Large intestine (tissue), 3 donors: Measurements from ENCODE around the gene VSX2. TPM values are rescaled to one million over a fixed set of nuclear protein-coding genes. Genes with fewer than 3 reads are reported as not detected.
"Not testable (repeated sequence)": the region's sequence is repeated elsewhere in the genome, so short reads cannot be mapped to it uniquely, and the experiment has no call there.

Source experiments
- DNase-seq, 2 donors: peaks; one replicate each; pipeline versions ENCODE4 v3.0.0 to v3.0.0-alpha.2; 2013
- H3K27ac ChIP-seq: one replicate; pipeline ENCODE4 v1.5.1; 2013; ENCODE audit warnings: low read length
- H3K27me3 ChIP-seq: 2 replicates; pipeline ENCODE4 v1.6.1; 2013; ENCODE audit warnings: low read length; ENCODE audit not compliant: control insufficient read depth, insufficient read depth
- H3K36me3 ChIP-seq: 2 replicates; pipeline ENCODE4 v1.6.1; 2013; ENCODE audit warnings: low read length; ENCODE audit not compliant: control insufficient read depth, insufficient read depth
- H3K4me1 ChIP-seq: one replicate; pipeline ENCODE4 v1.6.1; 2013; ENCODE audit warnings: low read length; ENCODE audit not compliant: control insufficient read depth, insufficient read depth
- H3K4me3 ChIP-seq: one replicate; pipeline ENCODE4 v1.5.1; 2013; ENCODE audit warnings: low read length
- H3K9me3 ChIP-seq: one replicate; pipeline ENCODE4 v1.6.1; 2013; ENCODE audit warnings: mild to moderate bottlenecking, low read depth, low read length, moderate library complexity; ENCODE audit not compliant: control insufficient read depth
- WGBS: methylation state at CpG from one replicate; pipeline ENCODE4 v1.1.5; 2013; ENCODE audit warnings: low lambda C conversion rate; ENCODE audit not compliant: insufficient coverage; 5-methylcytosine and 5-hydroxymethylcytosine counted together
- polyA plus RNA-seq: library from polyadenylated mRNA; unstranded; fragments of 120-200 nt; gene quantifications from one replicate; pipeline ENCODE4 v1.2.1, GENCODE V29; 2013

VSX2 gene
- polyA plus RNA-seq, 1 donor = not detected

GRCh38 chr14:74259513-74259912, 20.3 kb downstream of the VSX2 start:
- Histone ChIP-seq H3K4me1 (peaks cover 10% of the 10 kb centered on the region), H3K36me3 (no peaks in the 10 kb centered on the region), H3K27me3 (peaks cover 26% of the 10 kb centered on the region), H3K27ac (no peak overlapping the region), H3K9me3 (peaks cover 3% of the 10 kb centered on the region), H3K4me3 (no peak overlapping the region)
- WGBS = no CpG with 5 or more reads among the region's 12 CpGs
- no peak for DNase-seq

DNA sequence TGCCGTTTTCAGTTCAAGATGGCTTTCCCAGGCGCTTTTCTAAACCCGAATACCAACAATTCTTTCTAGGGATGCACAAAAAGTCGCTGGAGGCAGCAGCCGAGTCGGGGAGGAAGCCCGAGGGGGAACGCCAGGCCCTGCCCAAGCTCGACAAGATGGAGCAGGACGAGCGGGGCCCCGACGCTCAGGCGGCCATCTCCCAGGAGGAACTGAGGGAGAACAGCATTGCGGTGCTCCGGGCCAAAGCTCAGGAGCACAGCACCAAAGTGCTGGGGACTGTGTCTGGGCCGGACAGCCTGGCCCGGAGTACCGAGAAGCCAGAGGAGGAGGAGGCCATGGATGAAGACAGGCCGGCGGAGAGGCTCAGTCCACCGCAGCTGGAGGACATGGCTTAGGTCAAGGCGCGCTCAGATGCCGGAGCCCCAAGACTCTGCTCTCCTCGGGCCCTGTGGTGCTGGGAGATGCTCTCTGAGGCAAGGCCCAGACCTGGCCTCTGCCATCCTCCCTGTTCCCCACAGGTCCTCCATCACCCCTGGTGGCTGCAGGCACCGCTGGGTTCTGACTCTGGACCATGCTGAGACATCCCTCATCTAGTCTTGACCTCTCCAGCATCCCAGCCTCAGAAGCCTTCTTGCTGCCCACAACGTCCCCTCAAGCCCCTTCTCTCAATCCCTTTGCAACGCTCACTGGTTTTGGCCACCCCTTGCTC, 21.4 kb downstream of the VSX2 start:
- Histone ChIP-seq H3K4me1 (peaks cover 10% of the 10 kb centered on the region), H3K27me3 (peaks cover 26% of the 10 kb centered on the region), H3K4me3 (no peak overlapping the region), H3K36me3 (no peaks in the 10 kb centered on the region), H3K27ac (no peak overlapping the region), H3K9me3 (peaks cover 3% of the 10 kb centered on the region)
- WGBS = 72% methylated on average over 2 of the region's 29 CpGs
- DNase-seq = no peak

- H3K4me3 ChIP-seq = no peak overlapping the region
- peaks cover 3% of the 10 kb centered on the region for H3K9me3 ChIP-seq
- DNase-seq = no peak
- H3K4me1 ChIP-seq = peaks cover 10% of the 10 kb centered on the region
- H3K27me3 ChIP-seq = peaks cover 26% of the 10 kb centered on the region
- H3K27ac ChIP-seq = no peak overlapping the region
- no CpG with 5 or more reads among the region's 4 CpGs for WGBS
- no peaks in the 10 kb centered on the region for H3K36me3 ChIP-seq
Measured at GRCh38 chr14:74261288-74261687, 22.0 kb downstream of the VSX2 start.

DNA sequence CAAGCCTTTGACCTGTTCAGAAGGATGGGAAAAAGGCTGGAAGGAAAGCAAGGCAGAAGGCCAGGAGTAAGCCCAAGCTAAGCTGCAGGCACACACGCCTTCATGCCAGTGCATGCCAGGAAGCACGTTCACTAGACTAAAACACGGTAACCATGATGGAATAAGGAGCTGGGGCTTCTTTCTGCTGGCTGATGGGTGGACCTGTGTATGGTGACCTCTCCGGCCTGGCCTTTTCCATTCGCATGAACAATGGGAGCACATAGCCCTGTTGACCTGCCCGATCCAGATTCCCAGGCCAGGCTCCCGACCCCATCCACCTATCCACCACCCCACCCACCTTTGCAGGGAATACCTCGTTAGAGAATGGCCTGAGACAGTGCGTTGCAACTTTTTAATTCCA, 22.8 kb downstream of the VSX2 start:
- WGBS = 80% methylated on average over 1 of the region's 9 CpGs

DNA sequence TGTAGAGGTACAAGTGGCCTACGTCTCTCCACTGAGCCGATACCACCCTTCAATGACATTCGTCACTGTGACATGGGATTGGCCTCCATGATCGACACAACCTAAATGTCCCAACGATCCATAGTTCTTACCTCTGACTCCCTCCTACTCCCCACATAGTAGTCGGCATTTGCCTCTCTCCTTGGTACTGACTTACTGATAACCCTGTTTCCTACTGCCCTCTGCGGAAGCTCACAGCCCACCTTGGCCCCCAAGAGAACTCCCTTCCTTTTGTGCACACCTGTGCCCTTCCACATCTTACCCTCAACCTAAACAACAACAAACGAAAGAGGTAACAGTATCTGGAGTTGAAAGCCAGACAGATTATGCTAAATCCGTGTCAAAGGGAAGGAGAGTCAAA, 23.9 kb downstream of the VSX2 start:
- Histone ChIP-seq H3K36me3 (no peaks in the 10 kb centered on the region), H3K27me3 (peaks cover 15% of the 10 kb centered on the region), H3K4me3 (no peak overlapping the region), H3K4me1 (peaks cover 3% of the 10 kb centered on the region), H3K9me3 (peaks cover 3% of the 10 kb centered on the region), H3K27ac (no peak overlapping the region)
- 87% methylated on average over 3 of the region's 9 CpGs for WGBS
- DNase-seq = no peak

More for the DNA sequence above, 22.8 kb downstream of the VSX2 start:
- Histone ChIP-seq H3K36me3 (no peaks in the 10 kb centered on the region), H3K9me3 (peaks cover 3% of the 10 kb centered on the region), H3K4me1 (peaks cover 8% of the 10 kb centered on the region), H3K4me3 (no peak overlapping the region), H3K27me3 (peaks cover 23% of the 10 kb centered on the region), H3K27ac (no peak overlapping the region)
- no peak for DNase-seq

- H3K4me1 ChIP-seq = no peaks in the 10 kb centered on the region
- H3K27ac ChIP-seq = no peak overlapping the region
- peaks cover 7% of the 10 kb centered on the region for H3K27me3 ChIP-seq
- H3K4me3 ChIP-seq = no peak overlapping the region
- DNase-seq = no peak
- no peaks in the 10 kb centered on the region for H3K9me3 ChIP-seq
- H3K36me3 ChIP-seq = no peaks in the 10 kb centered on the region
- no CpG with 5 or more reads among the region's 5 CpGs for WGBS
Measured at GRCh38 chr14:74263921-74264320, 24.7 kb downstream of the VSX2 start.

DNA sequence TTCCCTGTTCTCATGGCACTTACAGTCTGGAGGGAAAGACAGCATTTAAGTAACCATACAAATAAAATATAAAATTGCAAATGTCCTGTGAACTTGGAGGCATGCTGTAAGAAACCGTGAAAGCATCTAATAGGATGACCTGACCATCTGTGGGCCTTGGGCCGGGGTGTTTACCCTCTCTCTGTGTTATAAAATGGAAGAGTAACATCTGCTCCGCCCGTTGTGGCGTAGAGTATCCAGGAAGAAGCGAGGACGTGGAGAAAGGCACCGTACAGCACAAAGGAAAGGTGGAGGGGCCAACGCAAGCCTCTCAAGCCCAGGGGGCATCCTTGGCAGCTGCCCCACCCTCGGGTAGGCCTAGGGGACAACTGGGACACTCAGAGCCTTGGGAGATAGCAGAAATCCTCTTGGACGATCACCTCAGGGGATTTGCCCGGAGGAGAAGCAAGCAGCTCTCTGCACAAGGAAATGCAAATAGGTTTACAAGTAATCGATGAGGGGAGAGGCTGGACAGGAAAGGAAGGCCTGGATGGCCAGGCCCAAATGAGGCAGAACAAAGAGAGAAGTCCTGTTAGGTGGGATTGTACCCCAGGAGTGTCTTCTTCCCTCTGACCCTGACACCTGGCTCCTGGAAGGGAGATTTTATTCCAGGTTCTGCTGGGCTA, 26.2 kb downstream of the VSX2 start:
- no peak for DNase-seq
- Histone ChIP-seq H3K27me3 (no peaks in the 10 kb centered on the region), H3K4me3 (no peak overlapping the region), H3K9me3 (no peaks in the 10 kb centered on the region), H3K36me3 (no peaks in the 10 kb centered on the region), H3K4me1 (no peaks in the 10 kb centered on the region), H3K27ac (no peak overlapping the region)
- WGBS = no CpG with 5 or more reads among the region's 13 CpGs

GRCh38 chr14:74267588-74267987, 28.3 kb downstream of the VSX2 start:
- H3K36me3 ChIP-seq = no peaks in the 10 kb centered on the region
- WGBS = no CpG with 5 or more reads among the region's 3 CpGs
- DNase-seq = no peak
- no peak overlapping the region for H3K27ac ChIP-seq
- no peaks in the 10 kb centered on the region for H3K4me1 ChIP-seq
- no peak overlapping the region for H3K4me3 ChIP-seq
- no peaks in the 10 kb centered on the region for H3K9me3 ChIP-seq
- peaks cover 2% of the 10 kb centered on the region for H3K27me3 ChIP-seq

- not testable (repeated sequence) for H3K27me3 ChIP-seq, H3K4me3 ChIP-seq, H3K4me1 ChIP-seq, H3K36me3 ChIP-seq, DNase-seq, H3K27ac ChIP-seq, H3K9me3 ChIP-seq
- WGBS = 17% methylated on average over 1 of the region's 14 CpGs
Measured at GRCh38 chr14:74270382-74271177, 31.3 kb downstream of the VSX2 start.

DNA sequence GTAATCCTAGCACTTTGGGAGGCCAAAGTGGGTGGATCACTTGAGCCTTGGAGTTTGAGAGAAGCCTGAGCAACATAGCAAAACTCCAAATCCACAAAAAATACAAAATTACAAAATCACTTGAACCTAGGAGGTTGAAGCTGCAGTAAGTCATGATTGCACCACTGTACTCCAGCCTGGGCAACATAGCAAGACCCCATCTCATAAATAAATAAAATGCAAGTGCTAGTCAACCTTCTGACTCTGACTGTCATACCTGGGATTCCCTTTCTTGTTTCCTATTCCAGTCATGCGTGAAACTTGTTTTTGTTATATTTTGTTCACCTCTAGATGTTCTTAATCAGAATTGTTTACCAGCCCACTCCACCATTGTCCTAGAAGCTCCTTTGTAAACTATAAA, 32.1 kb downstream of the VSX2 start:
- WGBS = 100% methylated on average over 1 of the region's 1 CpG
- DNase-seq = no peak
- no peaks in the 10 kb centered on the region for H3K36me3 ChIP-seq
- H3K4me1 ChIP-seq = no peaks in the 10 kb centered on the region
- H3K27me3 ChIP-seq = peaks cover 2% of the 10 kb centered on the region
- no peaks in the 10 kb centered on the region for H3K9me3 ChIP-seq
- H3K4me3 ChIP-seq = no peak overlapping the region
- no peak overlapping the region for H3K27ac ChIP-seq
